ENCODE data around the gene TNFAIP3.

DNA sequence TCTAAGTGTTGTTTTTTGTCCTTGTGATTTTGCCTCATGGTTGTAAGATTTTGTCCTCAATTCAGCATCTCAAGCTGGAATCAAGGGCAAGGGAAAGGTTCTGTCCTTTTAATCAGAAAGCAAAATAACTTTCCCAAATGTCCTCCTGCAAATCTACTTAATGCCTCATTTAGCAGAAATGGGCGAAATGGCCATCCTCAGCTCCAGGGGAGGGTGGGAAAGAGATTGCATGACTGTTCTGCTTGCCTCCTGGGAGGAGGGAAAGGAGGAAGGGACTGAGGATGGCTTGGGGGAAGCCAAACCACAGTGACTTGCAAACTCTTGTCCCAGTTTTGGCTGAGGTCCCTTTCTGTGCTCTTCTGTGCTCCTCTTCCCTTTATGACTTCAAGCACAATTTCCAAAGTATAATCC is 43.4 kb downstream of the TNFAIP3 start:
- no peak for TF ChIP-seq POLR2A (IDR thresholded peaks at IDR 0.05)
- TF ChIP-seq CTCF (IDR thresholded peaks at IDR 0.05), result no peak

Measured in thyroid gland (tissue), 4 donors.